Stimulated activated CD4-positive, alpha-beta T cell treated with anti-CD3 and anti-CD28 coated beads, Interleukin-4, amount 100 ng/mL, for 1 hour (primary cell): ENCODE measurements around the gene DTX1.
A peak's percentile ranks its signal among the peaks of the same experiment; 100 is the strongest.

Experiments used
- DNase-seq: peaks from one replicate; pipeline ENCODE4 v3.0.0-alpha.2; 2020

Gene DTX1

GRCh38 chr12:113056631-113057488 is at the start of gene DTX1:
DTX1 (plus strand) TSS chr12:113056730; CDS start chr12:113058193, 1,463 bp downstream.
- peak; percentile 54 for DNase-seq

DNA sequence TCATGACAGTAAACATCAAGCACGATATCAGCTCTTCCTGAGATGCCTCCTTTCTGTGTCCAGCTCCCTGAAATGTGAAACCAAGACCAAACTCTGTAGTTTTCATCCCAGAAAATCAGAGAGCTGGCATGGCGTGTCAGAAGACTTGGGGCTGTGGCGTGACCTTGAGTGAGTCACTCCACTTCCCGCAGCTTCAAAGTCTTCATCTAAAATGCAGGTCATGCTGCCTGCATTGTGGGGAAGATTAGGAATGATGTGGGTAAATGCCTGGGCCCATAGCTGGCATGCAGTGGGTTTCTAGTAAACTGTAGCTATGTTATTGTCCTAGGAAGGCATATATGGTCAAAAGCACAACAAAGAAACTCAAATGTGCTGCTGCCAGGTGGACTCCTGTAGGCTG is 49.4 kb upstream of the DTX1 start:
- DNase-seq = no peak

DNA sequence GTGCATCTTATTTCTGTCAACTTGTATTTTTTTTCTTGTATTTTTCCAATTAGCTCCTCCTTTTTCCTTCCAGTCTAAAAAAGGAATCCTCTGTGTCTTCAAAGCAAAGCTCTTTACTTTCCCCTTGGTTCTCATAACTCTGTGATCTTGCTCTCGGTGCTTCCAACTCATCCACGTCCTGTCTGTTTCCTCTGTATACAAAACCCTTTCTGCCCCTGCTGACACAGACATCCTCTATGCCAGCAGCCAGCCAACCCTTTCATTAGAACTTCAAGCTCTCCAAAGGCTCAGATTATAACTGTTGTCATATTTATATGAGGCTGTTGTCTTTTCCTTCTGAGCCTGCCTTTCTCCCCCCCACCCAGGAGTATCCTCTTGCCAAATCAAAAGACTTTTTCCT is 45.8 kb upstream of the DTX1 start:
- DNase-seq = no peak

DNA sequence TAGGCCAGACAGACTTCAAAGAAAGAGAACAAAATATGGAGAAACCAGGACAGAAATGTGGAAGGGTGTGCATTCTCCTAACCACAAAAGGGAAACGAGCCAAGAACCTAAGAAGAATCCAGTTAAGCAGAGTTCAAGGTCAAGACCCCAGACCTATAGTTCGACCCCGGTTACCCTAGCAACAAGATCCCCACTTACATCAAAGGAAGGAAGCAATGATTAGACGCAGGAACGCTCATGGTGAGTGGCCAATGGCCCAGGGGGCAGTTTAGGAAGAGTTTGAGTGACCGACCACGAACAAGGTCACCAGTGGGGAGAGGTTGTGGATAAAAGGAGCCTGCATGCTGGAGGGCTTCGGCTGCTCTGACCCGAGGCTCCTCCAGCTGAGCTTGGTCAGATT is 42.0 kb upstream of the DTX1 start:
- no peak for DNase-seq

- DNase-seq = no peak
These were observed 39.7 kb upstream of the DTX1 start for GRCh38 chr12:113016796-113017195.

DNA sequence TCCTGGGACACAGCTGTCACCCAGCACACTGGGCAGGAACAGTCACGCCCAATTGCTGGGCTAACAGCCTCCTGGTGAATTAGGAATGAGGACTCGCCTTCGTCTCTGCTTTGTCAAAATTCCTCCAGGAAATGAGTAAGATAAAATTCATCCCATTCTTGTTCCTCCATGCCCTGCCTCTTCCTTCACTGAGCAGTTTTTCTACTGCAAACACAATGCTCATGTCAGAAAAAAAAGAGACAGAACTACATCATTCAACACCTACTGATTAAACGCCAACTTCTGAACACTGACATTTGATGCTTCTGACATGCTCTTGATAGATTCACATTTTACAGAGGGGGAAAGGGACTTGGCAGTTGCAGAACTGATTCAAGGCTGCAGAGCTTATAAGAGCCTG is 37.5 kb upstream of the DTX1 start:
- DNase-seq = no peak

- no peak for DNase-seq
These were observed 35.0 kb upstream of the DTX1 start for GRCh38 chr12:113021500-113021899.

DNA sequence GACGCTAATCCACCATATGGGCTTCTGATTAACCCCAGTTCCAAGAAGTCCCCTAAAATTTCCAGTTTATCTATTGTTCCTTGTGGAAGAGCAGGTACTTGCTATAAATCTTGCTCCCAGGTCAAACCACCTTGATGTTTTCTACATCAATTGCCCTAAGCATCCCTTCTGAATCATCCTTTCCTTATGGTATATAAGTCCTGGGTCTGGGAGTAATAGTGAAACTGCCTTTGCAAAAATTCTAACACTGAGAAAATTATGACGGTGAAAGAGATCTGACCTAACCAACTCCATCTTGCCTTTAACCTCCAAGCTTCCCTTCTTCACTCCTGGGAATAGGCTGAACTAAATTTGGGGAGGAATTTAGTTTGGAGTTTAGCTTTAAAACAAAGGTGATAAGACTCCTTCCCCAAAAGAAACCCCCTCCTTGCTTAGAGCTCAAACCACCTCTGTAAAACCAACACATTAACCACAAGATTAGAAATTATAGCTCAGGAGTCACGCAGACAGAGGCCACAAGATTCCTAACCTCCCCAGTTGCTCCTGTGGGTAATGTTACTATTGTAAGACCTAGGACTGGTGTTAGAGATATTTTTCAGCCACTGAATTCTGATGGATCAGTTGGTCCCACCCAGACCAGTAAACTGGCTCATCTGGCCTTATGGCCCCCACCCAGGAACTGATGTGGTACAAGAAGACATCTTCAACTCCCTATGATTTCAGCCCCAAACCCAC is 33.8 kb upstream of the DTX1 start:
- DNase-seq = no peak

DNA sequence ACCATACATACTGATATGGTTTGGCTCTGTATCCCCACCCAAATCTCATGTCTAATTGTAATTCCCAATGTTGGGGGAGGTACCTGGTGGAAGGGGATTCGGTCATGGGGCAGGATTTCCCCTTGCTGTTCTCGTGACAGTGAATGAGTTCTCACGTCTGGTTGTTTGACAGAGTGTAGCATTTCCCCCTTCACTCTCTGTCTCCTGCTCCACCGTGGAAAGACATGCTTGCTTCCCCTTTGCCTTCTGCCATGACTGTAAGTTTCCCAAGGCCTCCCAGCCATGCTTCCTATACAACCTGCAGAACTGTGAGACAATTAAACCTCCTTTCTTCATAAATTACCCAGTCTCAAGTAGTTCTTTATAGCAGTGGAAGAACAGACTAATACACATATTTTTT is 28.8 kb upstream of the DTX1 start:
- no peak for DNase-seq

DNA sequence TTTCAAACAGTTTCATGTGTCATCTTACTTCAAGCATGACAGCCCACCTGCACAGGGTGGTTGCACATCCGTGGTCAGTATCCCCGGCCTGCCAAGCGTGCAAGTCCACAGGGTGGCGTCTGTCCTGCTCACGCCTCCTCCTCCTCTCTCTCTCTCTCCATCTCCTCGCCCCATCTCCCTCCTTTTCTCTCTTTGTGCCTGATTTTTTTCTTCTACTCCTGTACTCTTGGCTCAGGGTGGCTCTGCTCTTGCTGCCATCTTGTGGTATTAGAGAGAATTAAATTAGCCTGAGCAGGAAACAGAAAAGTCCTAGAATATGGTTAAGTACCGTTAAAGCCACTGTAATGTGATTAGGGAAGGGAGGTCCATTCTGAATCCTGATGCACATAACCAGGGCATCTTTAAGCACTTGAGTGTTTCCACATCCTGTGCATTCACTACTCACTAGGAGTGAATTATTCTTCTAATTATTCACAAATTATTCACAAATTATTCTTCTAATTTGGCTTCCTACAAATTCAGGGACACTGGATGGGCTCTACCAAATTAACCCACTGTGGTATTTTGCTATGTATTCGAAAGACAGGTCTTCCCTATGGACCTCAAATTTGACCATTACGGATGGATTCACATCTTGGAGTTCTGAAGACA is 25.5 kb upstream of the DTX1 start:
- no peak for DNase-seq

GRCh38 chr12:113039911-113040445 is 16.6 kb upstream of the DTX1 start:
- DNase-seq = no peak

DNA sequence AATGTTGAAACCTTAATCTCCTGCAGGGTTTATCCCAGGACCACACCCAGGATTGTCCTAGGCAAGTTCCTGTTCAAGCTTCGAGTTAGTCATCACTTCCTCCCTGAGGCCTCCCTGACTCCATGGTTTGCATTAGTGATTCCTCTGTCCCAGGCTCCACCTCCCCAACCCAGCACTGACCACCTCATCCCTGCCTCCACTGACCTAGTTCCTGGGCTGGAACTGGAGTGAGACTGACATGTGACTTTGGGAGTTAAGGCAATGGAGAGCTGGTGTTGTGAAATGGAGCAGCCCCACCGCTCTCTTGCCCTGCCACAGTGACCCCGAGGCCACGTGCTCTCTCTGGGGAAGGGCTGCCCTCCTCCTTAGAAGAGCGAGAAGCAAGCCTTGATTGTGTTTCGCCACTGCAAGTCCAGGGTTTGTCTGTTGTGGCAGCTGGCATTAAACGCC is 15.8 kb upstream of the DTX1 start:
- DNase-seq = no peak

- no peak for DNase-seq
These were observed 15.0 kb upstream of the DTX1 start for GRCh38 chr12:113041560-113041959.

- DNase-seq = no peak
These were observed 13.3 kb upstream of the DTX1 start for GRCh38 chr12:113043240-113043639.

DNA sequence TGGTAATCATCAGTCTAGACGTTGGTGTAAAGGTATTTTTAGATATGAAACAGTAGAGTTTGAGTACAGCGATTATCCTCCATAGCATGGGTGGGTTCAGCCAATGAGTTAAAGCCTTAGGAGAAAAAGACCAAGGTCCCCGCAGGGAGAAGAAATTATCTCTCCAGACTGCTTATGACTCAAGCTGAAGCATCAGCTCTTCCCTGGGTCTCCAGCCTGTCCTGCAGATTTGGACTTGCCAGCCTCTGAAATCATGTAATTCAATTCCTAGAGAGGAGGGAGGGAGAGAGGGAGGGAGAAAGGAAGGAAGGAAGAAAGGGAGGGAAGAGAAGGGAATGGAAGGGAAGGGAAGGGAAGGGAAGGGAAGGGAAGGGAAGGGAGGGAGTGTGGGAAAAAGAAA is 12.0 kb upstream of the DTX1 start:
- no peak for DNase-seq

GRCh38 chr12:113048716-113049127 is 7.8 kb upstream of the DTX1 start:
- peak; percentile 34 for DNase-seq

- DNase-seq = no peak
These were observed 6.4 kb upstream of the DTX1 start for GRCh38 chr12:113049976-113050742.

DNA sequence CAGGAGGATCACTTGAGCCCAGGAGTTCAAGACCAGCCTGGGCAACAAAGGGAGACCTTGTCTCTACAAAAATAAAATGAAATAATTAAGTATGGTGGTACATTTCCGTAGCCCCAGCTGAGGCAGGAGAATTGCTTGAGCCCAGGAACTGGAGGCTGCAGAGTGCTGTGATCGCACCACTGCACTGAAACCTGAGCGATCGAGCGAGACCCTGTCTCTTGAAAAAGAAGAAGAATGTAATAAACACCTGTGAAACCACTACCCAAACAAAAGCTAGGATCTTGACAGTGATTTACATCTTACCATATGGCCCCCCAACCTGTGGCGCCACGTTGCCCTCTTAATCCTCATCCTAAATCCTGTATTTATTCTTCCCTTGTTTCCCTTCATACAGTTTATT is 5.7 kb upstream of the DTX1 start:
- no peak for DNase-seq

- no peak for DNase-seq
These were observed 4.8 kb upstream of the DTX1 start for GRCh38 chr12:113051759-113052158.

DNA sequence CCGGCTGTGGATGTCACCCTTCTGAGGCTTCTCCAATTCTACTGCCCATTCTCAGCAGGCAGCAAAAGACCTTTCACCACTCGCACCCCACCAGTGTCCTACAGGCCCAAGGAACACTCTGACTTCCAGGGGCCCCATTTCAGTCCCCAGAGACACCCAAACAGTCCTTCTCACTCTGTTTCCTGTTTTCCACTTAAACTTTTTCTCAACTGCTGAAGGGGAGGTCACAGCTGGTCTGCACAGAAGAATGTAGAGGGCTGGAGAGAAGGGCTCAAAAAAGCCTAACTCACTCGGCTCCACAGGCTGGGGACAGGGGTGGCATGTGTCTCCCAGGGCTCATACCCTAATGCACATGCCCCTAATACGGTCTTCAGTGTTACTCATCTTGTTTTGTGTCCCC is 4.2 kb upstream of the DTX1 start:
- DNase-seq = no peak

DNA sequence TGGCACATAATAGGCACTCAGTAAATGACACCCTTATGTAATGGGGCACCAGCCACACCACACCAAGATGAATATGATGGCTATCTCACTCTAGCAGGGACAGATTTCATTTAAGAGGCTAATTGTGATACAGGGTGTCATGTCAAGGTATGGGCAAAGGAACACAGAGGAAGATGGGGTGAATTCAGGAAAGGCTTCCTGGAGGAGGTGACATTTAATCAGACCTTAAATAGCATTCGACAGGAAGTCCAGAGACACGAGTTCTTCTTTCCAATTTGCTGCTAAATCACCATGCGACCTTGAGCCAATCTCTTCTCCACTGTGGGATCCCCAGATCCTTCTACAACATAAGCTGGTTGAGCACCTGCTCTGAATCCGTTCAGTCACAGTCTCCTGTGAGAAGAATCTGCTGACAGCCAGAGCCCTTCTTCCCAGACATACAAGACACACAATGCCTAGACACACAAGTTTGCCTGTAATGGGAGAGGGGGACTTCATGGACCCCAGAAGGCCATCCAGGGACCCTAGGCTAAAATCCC is 1.5 kb upstream of the DTX1 start:
- DNase-seq = no peak
